Motor neuron (in vitro differentiated cells): ENCODE data around the gene WSCD2. TPM values are rescaled to one million over a fixed set of nuclear protein-coding genes. Genes with fewer than 3 reads are reported as not detected.
"Not testable (repeated sequence)": the region's sequence is repeated elsewhere in the genome, so short reads cannot be mapped to it uniquely, and the experiment has no call there.

ENCODE experiments used
- ATAC-seq, 8 experiments: fragments of 200-7000 bp; cut with Tn5 transposase; replicated peaks in 6 of 8; 2 replicates each; pipeline ENCODE4 v1.8.0; 2021; ENCODE audit warnings: mild to moderate bottlenecking in 8 of 8, moderate library complexity in 8 of 8
- H3K27ac ChIP-seq, 2 donors: fragments of 250-450 bp; sonication (Bioruptor Pico); 2 replicates each; pipeline ENCODE4 v1.9.0; 2021; ENCODE audit warnings: antibody characterized with exemption in 2 of 2, mild to moderate bottlenecking in 2 of 2, moderate library complexity in 1 of 2
- H3K4me1 ChIP-seq, 2 donors: fragments of 250-450 bp; sonication (Bioruptor Pico); replicated peaks in 1 of 2; 2 replicates each; pipeline ENCODE4 v1.6.1; 2021; ENCODE audit warnings: antibody characterized with exemption in 2 of 2, mild to moderate bottlenecking in 2 of 2, moderate library complexity in 1 of 2
- H3K4me3 ChIP-seq, 5 donors: fragments of 250-450 bp; sonication (Bioruptor Pico); 2 replicates each; pipeline ENCODE4 v1.9.0; 2021; ENCODE audit warnings: antibody characterized with exemption in 5 of 5, mild to moderate bottlenecking in 5 of 5, moderate library complexity in 4 of 5
- WGBS, 10 experiments: fragments of 450-650 bp; shearing (Covaris generic); methylation state at CpG; one replicate each; pipeline ENCODE4 v1.0.0; 2022; 5-methylcytosine and 5-hydroxymethylcytosine counted together
- in situ Hi-C, 9 experiments: fragments of 400-800 bp; cut with MboI; loops; one replicate each; pipeline ENCODE4 v1.15.0; 2021; ENCODE audit warnings: low sequenced_read_pairs in 9 of 9, low pct_unique_long_range_greater_than_20kb in 2 of 9; ENCODE audit not compliant: unreplicated experiment in 9 of 9
- total RNA-seq, 8 experiments: library from RNA; unstranded; fragments of 300-600 nt; gene quantifications; 2 replicates each; pipeline versions ENCODE4 v1.2.3 to v1.2.4, GENCODE V29; 2022

Gene WSCD2
- total RNA-seq, 8 experiments from 2014 or later, result 0.15 to 8.1 (median 3.0) TPM; not detected in 1

DNA sequence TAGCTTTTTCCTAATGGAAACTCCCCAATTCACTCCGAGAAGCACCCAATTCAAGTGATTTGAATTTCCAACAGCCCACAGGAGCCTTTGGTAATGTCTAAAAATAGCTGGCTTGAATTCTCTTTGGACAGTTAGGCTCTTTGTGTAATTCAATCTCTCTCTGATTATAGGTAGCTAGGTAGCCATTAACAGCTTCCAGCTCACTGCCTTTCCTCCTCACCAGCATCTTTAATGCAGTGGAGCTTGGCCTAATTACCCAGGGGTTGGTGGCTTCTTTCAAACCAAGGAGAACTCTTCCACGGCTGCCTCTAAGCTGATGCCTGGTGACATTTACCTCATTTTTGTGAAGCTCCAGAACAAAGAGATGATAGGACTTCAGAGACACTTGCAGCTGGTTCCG lies 86.4 kb downstream of the WSCD2 start:
- no peak overlapping the region for H3K4me3 ChIP-seq
- no peak overlapping the region for H3K27ac ChIP-seq
- peak in 2 of 8 experiments; percentile 24 to 33 for ATAC-seq
- in situ Hi-C loops, result no loop called here
- WGBS, 10 experiments, result 0 to 90% (median 35%) methylated on average over 1 to 3 of the region's 3 CpGs; no CpG with 5 or more reads in 4 of the 10 experiments
- H3K4me1 ChIP-seq, result peaks cover 10 to 14% of the 10 kb centered on the region in 2 donors

DNA sequence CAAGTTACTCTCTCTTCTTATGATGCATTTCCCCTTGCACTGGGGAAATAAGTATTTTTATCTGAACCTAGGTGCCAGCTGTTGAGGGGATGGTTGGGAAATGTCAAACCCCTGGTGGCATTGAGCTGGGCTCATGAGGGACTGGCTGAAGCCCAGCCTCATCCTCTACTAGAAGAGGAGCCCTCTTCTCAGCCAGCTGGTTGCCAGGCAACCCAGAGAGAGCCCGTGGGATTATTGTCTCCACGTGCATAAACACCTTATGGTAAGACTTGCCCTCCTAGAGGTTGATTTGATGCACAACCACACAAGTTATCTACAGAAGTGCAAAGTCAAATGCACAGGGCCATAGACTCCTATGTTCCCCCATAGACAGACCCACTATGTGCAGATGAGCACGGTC lies 89.8 kb downstream of the WSCD2 start:
- ATAC-seq, result peak in 4 of 8 experiments; percentile 33 to 70 (median 50)
- WGBS, 10 experiments, result 0 to 80% (median 33%) methylated on average over 1 to 2 of the region's 3 CpGs; no CpG with 5 or more reads in 7 of the 10 experiments
- no peak overlapping the region for H3K27ac ChIP-seq
- in situ Hi-C loops, result no loop called here
- peaks cover 2 to 9% of the 10 kb centered on the region in 2 donors for H3K4me1 ChIP-seq
- no peak overlapping the region for H3K4me3 ChIP-seq

DNA sequence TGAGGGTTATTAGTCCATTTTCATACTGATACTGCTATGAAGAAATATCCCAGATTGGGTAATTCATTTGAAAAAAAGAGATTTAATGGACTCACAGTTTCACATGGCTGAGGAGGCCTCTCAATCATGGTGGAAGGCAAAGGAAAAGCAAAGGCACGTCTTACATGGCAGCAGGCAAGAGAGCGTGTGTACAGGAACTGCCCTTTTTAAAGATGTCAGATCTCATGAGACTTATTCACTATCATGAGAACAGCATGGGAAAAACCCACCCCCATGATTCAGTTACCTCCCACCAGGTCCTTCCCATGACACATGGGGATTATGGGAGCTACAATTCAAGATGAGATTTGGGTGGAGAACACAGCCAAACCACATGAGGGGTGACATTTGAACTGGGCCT lies 96.0 kb downstream of the WSCD2 start:
- ATAC-seq, H3K27ac ChIP-seq, H3K4me3 ChIP-seq, in situ Hi-C loops, H3K4me1 ChIP-seq: not testable (repeated sequence)
- 8 to 100% (median 55%) methylated on average over 1 to 2 of the region's 2 CpGs; no CpG with 5 or more reads in 4 of the 10 experiments for WGBS, 10 experiments

DNA sequence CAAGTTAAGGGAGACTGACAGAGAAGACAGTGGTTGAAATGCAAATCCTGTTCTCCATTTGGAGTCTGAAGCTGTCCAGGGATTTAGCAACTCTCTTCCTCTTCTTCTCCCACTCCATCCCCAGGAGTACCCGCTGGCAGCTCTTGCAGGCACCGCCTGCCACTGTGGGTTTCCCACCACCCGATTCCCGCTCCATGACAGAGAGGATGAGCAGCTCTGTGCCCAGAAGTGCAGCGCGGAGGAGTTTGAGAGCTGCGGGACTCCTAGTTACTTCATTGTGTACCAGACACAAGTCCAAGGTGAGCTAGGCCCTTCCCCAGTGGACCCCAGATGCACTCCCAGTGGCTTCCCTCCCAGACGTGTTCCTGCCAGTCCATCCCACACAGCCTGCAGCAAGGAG lies 97.8 kb downstream of the WSCD2 start:
- no peak overlapping the region for H3K4me3 ChIP-seq
- peaks cover 0 to 3% of the 10 kb centered on the region in 2 donors for H3K4me1 ChIP-seq
- ATAC-seq, result no peak
- in situ Hi-C loops, result no loop called here
- WGBS, 10 experiments, result 40 to 97% (median 80%) methylated on average over 1 to 5 of the region's 8 CpGs; no CpG with 5 or more reads in 4 of the 10 experiments
- no peak overlapping the region for H3K27ac ChIP-seq

DNA sequence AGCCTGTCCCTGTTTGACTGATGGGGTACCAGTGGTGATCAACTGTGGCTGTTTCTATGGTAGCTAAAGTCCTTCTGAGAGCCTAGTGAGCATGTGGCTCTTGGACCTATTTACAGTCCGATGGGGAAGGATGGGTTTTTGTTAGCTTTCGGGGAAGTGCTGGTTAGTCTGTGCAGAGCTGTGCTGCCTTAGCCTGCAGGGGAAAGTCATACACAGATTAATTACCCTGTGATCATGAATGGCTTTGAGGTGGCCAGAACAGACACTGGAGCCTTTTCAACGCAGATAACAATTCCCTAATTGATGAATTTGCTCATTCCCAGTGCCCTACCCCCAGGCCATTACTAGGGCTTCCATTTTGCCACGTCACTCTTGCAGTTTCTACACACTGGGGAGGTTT lies 99.7 kb downstream of the WSCD2 start:
- WGBS, 10 experiments, result 0 to 45% (median 0%) methylated on average over 1 to 3 of the region's 4 CpGs; no CpG with 5 or more reads in 2 of the 10 experiments
- in situ Hi-C loops, result no loop called here
- H3K4me3 ChIP-seq, result no peak overlapping the region
- H3K27ac ChIP-seq, result no peak overlapping the region
- peak in 6 of 8 experiments; percentile 18 to 96 (median 94) for ATAC-seq
- peaks cover 0 to 3% of the 10 kb centered on the region in 2 donors for H3K4me1 ChIP-seq

DNA sequence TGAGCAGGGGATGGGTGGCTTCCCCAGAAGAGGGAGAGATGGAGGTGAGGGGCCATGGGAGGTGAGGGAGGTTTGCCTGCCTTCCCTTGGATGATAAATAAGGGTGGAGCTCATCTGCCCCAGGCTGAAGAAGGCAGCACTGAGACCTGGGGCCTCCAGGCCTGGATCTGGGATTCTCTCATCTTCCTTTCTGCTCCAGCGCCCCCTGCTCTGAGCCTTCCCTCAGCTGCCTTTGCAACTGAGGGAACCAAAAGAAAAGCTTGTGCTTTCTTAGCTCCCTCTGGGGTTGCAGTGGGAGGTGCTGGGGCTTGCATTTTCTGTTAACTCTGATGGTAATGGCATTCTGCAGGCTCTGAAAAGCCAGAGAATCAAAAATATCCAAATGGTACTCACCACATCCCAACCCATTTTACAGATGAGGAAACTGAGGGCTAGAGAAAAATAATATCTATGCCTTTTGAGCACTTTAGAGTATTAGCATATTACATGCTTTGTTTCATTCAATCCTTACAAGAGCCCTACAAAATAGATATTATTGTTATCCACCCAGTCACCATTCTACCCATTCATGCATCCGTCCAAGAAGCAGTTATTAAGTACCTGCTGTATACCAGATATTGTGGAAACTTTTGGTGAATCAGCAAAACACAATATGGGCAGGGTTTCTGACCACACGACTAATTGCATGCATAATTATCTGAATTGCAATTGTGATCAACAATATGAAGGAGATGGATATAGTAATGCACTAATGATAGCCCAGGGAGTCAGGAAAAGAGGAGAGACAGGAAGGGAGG lies 102.2 kb downstream of the WSCD2 start:
- in situ Hi-C loops, result no loop called here

DNA sequence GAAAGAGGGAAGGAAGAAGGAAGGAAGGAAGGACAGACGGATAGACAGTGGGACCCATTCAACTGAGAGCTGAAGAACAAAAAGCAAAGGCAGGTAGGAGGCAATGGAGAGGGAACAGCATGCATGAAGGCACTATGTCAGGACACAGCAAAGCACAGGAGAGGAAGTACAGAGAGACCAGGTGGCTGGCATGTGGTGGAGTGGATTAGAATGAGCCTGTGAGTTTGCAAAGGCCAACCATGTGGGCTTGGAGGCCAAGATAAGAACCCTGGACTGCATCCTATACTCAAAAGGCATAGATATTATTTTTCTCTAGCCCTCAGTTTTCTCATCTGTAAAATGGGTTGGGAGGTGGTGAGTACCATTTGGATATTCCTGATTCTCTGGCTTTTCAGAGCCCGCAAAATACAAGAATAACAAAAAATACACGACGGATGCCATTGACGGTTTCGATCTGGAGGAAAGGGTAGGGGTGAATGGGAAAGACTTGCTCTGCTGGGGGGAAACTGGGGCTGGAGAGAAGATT lies 102.9 kb downstream of the WSCD2 start:
- in situ Hi-C loops, result no loop called here
- WGBS, 10 experiments, result 56 to 100% (median 90%) methylated on average over 1 to 6 of the region's 6 CpGs; no CpG with 5 or more reads in 1 of the 10 experiments
- H3K4me1 ChIP-seq, result peaks cover 11 to 15% of the 10 kb centered on the region in 2 donors
- no peak overlapping the region for H3K4me3 ChIP-seq
- no peak overlapping the region for H3K27ac ChIP-seq
- ATAC-seq, result no peak

More for the DNA sequence above, 102.2 kb downstream of the WSCD2 start:
- Histone ChIP-seq H3K27ac (no peak overlapping the region), H3K4me1 (peaks cover 11 to 14% of the 10 kb centered on the region in 2 donors), H3K4me3 (no peak overlapping the region)
- WGBS, 10 experiments, result 0 to 100% (median 3%) methylated on average over 1 to 3 of the region's 3 CpGs
- ATAC-seq, result no peak

DNA sequence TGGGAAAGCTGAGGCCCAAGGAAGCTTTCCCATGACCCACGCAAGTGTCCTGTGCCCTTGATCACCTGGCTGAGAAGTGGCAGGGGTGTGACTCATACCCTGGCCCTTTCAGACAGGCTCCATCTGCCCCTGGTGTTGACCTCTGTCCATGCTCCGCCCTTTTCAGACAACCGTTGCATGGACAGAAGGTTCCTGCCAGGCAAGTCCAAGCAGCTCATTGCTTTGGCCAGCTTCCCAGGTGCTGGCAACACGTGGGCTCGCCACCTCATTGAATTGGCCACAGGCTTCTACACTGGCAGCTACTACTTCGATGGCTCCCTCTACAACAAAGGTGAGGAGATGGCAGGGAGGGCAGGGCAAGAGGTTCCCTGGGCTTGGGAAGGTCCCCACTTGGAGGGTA lies 103.5 kb downstream of the WSCD2 start:
- in situ Hi-C loops, result no loop called here
- Histone ChIP-seq H3K27ac (no peak overlapping the region), H3K4me1 (peaks cover 11 to 15% of the 10 kb centered on the region in 2 donors), H3K4me3 (no peak overlapping the region)
- ATAC-seq, result no peak
- 0 to 100% (median 43%) methylated on average over 1 to 5 of the region's 6 CpGs; no CpG with 5 or more reads in 5 of the 10 experiments for WGBS, 10 experiments

DNA sequence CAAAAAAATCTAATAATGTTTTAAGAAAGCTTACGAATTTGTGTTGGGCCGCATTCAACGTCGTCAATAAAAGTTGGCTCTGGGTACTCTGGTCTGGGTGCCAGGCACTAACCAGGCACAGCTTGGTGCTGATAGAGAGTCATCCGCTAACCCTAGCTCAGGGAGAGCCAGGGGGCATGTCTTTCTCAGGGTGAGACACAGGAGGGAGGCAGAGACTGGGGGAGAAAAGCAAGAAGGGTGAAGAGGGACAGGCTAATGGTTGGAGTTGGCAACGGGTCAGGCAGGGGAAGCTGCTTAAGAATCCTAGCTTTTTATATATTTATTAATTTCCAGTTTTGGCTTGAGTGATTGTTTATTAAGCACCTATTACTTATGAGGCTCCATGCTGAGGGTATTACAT lies 105.1 kb downstream of the WSCD2 start:
- Histone ChIP-seq H3K27ac (no peak overlapping the region), H3K4me3 (no peak overlapping the region), H3K4me1 (peaks cover 11 to 12% of the 10 kb centered on the region in 2 donors)
- ATAC-seq, result peak in 2 of 8 experiments; percentile 36 to 57
- in situ Hi-C loops, result no loop called here
- 10 to 92% (median 83%) methylated on average over 2 to 6 of the region's 6 CpGs; no CpG with 5 or more reads in 1 of the 10 experiments for WGBS, 10 experiments

DNA sequence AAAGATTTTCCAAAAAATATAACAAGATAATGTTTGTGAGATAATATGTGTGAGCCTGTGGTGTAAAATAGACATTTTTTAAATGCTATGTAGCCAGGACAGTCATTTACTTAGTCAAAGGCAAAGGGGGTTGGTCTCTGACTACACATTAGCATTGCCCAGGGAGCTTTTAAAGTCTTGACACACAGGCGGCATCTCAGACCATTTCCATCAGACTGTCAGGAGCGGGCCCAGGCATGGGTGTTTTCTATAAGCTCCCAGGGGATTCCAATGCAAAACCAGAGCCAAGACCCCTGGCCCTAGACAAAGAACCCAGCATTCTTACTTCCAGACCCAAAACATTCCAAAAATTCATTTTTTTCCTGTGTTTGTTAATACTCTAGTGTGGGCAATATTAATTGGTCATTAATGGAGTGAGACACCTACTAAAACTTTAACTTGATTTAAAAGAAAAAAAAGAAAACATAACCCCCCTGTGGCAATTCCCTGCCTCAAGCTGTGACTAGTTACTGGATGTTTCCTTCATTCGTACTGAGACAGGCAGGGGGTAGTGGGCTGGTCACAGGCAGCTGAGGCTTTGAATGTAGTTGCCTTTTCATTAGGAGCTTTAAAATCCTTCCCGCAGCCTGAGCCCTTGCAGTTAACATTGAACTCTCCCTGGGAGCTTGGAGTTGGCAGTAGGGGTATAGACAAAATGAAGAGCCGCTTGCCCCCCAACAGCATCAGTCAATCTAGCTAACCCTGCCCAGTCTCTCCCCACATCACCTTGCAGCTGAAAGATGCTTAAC lies 106.3 kb downstream of the WSCD2 start:
- 0 to 80% (median 20%) methylated on average over 1 to 4 of the region's 5 CpGs; no CpG with 5 or more reads in 1 of the 10 experiments for WGBS, 10 experiments
- H3K4me3 ChIP-seq, result no peak overlapping the region
- in situ Hi-C loops, result no loop called here
- peaks cover 11 to 12% of the 10 kb centered on the region in 2 donors for H3K4me1 ChIP-seq
- H3K27ac ChIP-seq, result no peak overlapping the region
- peak in 6 of 8 experiments; percentile 21 to 71 (median 40) for ATAC-seq

DNA sequence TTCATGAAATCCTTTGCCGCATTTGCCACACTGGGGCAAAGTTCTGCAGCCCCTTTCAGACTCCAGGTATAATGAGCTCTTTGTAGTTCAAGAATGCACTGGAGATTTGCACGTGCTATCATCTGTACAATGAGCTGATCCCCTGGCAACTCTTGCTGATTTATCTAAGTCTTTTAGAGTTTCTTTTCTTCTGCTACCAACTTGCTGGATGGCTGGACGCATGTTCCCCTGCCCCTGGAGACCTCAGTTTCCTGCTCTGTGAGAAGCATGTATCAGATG lies 106.8 kb downstream of the WSCD2 start:
- in situ Hi-C loops, result no loop called here
- H3K4me1 ChIP-seq, result peaks cover 11 to 12% of the 10 kb centered on the region in 2 donors
- no peak overlapping the region for H3K27ac ChIP-seq
- 0 to 43% (median 17%) methylated on average over 1 to 3 of the region's 3 CpGs; no CpG with 5 or more reads in 3 of the 10 experiments for WGBS, 10 experiments
- ATAC-seq, result peak in 2 of 8 experiments; percentile 16 to 70
- H3K4me3 ChIP-seq, result no peak overlapping the region

DNA sequence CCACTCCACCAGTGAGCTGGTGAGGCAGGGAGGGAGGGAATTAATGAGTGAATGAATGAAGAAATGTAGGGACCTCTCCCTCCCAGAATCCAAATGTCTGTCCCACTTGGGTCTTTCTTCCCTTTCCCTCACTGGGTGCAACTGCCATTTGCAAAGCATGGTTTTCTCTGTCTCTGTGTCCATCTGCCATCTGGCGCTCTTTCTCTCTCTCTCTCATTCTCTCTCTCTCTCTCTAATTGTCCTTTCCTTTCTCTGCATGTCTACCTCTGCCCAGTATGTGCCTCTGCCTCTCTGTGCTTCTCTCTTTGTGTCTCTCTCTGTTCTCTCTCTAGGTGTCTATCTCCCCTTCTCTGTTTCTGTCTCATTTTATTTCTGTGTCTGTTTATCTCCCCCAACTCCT lies 107.3 kb downstream of the WSCD2 start:
- no peak overlapping the region for H3K27ac ChIP-seq
- in situ Hi-C loops, result no loop called here

DNA sequence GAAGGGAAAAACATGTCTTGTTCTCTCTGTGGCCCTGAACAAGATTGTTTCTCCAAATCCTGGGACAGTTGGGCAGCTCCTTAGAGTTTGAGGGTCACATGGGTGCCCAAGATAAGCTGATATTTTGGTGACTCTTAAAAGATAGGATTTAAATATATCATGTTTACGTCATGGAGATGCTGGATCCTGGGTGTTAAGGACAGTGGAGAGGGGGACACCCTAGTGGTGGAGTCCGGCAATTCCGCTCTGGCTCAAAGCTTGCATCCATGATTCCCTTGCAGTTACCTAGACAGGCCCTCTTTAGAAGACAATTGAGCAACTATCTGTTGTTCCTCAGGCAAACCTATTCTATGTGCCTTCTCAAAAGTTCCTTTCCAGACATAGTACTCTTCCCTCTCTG lies 108.2 kb downstream of the WSCD2 start:
- H3K27ac ChIP-seq, result no peak overlapping the region
- H3K4me3 ChIP-seq, result no peak overlapping the region
- WGBS, 10 experiments, result 18 to 100% (median 68%) methylated on average over 1 to 3 of the region's 3 CpGs; no CpG with 5 or more reads in 1 of the 10 experiments
- peaks cover 19 to 20% of the 10 kb centered on the region in 2 donors for H3K4me1 ChIP-seq
- in situ Hi-C loops, result no loop called here
- ATAC-seq, result no peak

More for the DNA sequence above, 107.3 kb downstream of the WSCD2 start:
- WGBS, 10 experiments, result 75 to 100% (median 89%) methylated on average over 1 of the region's 1 CpG; no CpG with 5 or more reads in 2 of the 10 experiments
- no peak for ATAC-seq
- peaks cover 11 to 14% of the 10 kb centered on the region in 2 donors for H3K4me1 ChIP-seq
- H3K4me3 ChIP-seq, result no peak overlapping the region
